CD4-positive, alpha-beta T cell treated with Interleukin-6 for 4 hours (primary cell): ENCODE results near the gene TRIM52.
"Not testable (repeated sequence)": the region's sequence is repeated elsewhere in the genome, so short reads cannot be mapped to it uniquely, and the experiment has no call there.

Experiments
- DNase-seq: peaks from one replicate; pipeline ENCODE4 v3.0.0-alpha.2; 2020; ENCODE audit warnings: mixed read lengths

TRIM52 gene

DNA sequence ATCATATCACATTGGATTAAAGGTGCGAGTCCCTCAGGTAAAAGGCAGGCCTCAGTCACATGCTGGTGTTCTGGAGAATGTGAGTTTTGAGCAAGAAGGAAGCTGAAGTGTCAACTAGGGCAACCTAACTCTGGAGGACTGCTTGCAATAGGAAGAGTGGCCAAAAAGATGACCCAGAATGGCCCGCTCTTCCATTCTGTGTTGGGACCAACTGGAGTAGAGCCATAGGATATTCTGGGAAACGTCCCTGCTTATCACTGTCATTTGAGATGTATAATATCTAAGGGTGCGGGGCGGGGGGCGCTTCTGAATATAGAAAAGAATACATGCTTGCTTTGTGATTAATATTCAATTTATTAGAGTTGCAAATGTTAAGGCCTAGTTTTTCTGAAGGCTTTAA is 48.9 kb downstream of the TRIM52 start:
- no peak for DNase-seq

DNA sequence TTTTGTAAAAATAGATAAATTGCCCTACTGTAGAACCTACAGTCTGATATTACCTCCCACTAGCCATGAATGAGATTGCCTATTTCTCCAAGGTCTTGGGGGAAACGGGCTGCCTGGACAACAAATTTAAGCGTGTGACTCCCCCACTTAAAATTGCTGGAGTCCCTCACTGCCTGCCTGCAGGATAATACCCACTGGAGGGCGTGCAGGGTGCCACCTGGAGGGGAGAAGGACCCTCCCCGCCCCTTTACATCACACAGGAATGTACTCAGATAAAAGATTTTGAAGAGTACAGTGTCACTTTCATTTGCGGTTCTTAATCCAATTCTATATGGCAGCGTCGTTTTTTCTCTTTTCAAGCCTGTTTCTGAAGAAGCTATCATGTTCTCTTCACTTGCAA is 49.7 kb downstream of the TRIM52 start:
- DNase-seq, result peak; percentile 53

DNA sequence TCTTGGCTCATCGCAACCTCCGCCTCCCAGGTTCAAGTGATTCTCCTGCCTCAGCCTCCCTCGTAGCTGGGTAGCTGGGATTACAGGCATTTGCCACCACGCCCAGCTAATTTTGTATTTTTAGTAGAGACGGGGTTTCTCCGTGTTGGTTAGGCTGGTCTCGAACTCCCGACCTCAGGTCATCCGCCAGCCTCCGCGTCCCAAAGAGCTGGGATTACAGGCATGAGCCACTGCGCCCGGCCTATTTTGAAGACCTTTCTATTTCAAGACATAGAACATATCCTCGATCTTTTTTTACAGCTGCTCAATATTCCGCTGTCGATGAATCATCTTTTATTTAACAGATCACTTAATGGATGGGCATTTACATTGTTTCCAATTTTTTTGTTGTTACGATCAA is 50.2 kb downstream of the TRIM52 start:
- not testable (repeated sequence) for DNase-seq

DNA sequence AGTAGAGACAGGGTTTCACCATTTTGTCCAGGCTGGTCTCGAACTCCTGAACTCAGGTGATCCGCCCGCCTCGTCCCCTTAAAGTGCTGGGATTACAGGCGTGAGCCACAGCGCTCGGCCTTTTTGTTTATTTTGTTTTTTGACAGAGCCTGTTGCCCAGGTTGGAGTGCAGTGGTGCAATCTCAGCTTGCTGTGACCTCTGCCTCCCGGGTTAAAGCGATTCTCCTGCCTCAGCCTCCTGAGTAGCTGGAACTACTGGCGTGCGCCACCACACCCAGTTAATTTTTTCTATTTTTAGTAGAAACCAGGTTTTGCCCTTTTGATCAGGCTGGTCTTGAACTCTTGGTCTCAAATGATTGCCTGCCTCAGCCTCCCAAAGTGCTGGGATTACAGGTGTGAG is 50.8 kb downstream of the TRIM52 start:
- DNase-seq, result not testable (repeated sequence)

DNA sequence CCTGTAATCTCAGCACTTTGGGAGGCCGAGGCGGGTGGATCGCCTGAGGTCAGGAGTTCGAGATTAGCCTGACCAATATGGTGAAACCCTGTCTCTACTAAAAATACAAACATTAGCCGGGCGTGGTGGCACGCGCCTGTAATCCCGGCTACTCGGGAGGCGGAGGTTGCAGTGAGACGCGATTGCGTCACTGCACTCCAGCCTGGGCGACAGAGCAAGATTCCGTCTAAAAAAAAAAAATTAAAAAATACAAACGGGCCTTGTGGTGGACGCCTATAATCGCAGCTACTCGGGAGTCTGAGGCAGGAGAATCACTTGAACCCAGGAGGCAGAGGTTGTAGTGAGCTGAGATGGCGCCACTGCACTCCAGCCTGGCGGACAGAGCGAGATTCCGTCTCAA is 51.9 kb downstream of the TRIM52 start:
- not testable (repeated sequence) for DNase-seq

DNA sequence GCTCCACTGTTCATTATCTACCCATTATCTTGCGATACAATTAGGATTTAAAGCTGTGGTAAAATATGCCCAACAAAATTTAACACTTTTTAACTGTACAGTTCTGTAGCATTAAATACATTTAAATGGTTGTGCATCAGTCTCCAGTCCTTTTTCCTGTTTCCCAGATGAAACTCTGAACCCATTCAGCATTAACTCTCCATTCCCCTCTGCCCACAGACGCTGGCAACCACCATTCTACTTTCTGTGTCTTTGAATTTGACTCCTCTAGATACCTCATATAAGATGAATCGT is 53.0 kb downstream of the TRIM52 start:
- DNase-seq, result no peak

DNA sequence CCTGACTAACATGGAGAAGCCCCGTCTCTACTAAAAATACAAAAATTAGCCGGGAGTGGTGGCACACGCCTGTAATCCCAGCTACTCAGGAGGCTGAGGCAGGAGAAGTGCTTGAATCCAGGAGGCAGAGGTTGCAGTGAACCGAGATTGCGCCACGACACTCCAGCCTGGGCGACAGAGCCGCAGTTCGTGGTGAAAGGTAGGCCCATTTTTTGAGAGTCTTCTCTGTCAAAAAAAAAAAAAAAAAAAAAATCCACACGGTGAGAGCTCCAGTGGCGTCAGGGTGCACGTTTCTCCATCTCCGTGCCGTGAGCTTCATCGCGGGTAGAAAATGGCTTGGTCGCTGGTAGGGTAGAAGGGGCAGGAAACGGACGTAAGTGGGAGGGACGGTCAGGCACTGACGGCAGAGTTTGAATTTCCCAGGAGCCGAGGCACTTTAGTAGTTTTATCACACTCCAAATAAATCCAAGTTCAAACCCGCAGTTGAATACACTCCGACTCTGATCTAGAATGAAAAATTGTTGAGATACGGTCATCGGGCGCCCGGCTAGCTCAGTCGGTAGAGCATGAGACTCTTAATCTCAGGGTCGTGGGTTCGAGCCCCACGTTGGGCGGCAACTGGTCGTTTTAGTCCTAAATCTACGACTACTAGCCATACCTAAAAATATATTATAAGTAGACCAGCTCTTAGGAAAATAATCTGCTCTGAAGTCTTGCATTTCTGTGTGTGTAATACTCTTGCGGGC is 53.6 kb downstream of the TRIM52 start:
- peak; percentile 80 for DNase-seq

DNA sequence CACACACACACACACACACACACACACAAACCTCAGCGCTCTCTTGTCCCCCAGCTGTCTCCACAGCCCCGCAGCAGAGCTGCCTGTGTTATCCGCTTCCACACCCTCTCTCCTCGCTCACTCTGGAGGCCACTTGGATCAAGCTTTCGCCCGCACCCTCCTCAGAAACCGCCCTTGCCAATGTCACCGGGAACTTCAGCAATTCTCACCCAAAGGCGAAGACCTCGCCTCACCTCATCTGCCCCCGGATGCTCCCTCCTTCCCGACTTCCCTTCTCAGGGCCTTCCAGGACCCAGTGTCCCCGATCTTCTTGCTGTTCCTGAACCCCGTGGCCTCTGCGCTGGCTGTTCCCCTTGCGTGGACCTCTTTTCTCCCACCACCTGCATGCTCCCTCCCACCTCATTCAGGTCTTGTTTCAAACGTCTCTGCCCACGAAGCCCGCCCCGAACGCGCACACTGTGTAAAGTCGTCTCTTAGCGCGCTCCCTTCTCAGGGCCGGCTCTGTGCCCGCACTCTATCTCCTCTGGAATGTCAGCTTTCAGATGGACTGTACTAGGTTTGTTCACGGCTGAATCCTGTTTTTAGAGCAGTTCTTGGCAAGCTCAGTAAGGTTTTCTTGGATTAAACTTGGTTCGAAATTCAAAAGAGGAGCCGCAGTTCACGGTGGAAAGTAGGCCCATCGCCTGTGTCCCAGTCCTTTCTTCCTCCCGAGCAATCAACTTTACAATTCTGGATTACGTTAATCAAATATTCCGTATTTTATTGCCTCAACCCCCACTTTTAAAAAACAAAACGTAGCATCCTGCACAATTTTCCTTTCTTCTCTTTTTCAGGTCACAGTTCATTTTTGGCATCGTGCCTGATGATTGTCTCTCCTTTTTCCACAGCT is 54.9 kb downstream of the TRIM52 start:
- DNase-seq, result peak; percentile 49
